CD4-positive, alpha-beta T cell treated with Interleukin-4 for 1 hour (primary cell): ENCODE data around the gene ADAD2.

ENCODE experiments used
- DNase-seq, 2 donors: peaks; one replicate each; pipeline ENCODE4 v3.0.0-alpha.2; 2020 to 2022

Gene ADAD2

GRCh38 chr16:84190731-84191388 lies at the start of gene ADAD2:
Gene ADAD2 (plus strand): TSS chr16:84191157. CDS start chr16:84191231, 74 bp downstream.
- DNase-seq, result no peak

- no peak for DNase-seq
Observed at GRCh38 chr16:84143081-84143480, 47.9 kb upstream of the ADAD2 start.

- no peak for DNase-seq
Observed at GRCh38 chr16:84143784-84144199, 47.2 kb upstream of the ADAD2 start.

- peak; percentile 34 to 37 for DNase-seq
Observed at GRCh38 chr16:84144209-84144858, 46.6 kb upstream of the ADAD2 start.

GRCh38 chr16:84144859-84145639 lies 45.9 kb upstream of the ADAD2 start, which contains the start of the genes DNAAF1 and HSDL1:
Gene DNAAF1 (plus strand): TSS chr16:84145308. CDS start chr16:84145441, 133 bp downstream.
Gene HSDL1 (minus strand): TSS chr16:84145177. CDS start chr16:84131321, 13,856 bp downstream.
- peak; percentile 92 to 93 for DNase-seq

- DNase-seq, result no peak
Observed at GRCh38 chr16:84150926-84151325, 40.0 kb upstream of the ADAD2 start.

GRCh38 chr16:84153660-84154214 lies 37.2 kb upstream of the ADAD2 start:
- DNase-seq, result no peak

GRCh38 chr16:84155226-84155625 lies 35.7 kb upstream of the ADAD2 start:
- no peak for DNase-seq

GRCh38 chr16:84155771-84156170 lies 35.2 kb upstream of the ADAD2 start:
- no peak for DNase-seq

- no peak for DNase-seq
Observed at GRCh38 chr16:84156342-84156784, 34.6 kb upstream of the ADAD2 start.

GRCh38 chr16:84159007-84159406 lies 31.9 kb upstream of the ADAD2 start:
- no peak for DNase-seq

- no peak for DNase-seq
Observed at GRCh38 chr16:84159800-84160199, 31.2 kb upstream of the ADAD2 start.

- DNase-seq, result no peak
Observed at GRCh38 chr16:84161037-84161436, 29.9 kb upstream of the ADAD2 start.

- DNase-seq, result no peak
Observed at GRCh38 chr16:84161801-84162200, 29.2 kb upstream of the ADAD2 start.

GRCh38 chr16:84165746-84166145 lies 25.2 kb upstream of the ADAD2 start:
- DNase-seq, result no peak

GRCh38 chr16:84166796-84167695 lies 23.9 kb upstream of the ADAD2 start:
- no peak for DNase-seq

GRCh38 chr16:84169765-84170310 lies 21.1 kb upstream of the ADAD2 start:
- no peak for DNase-seq

- no peak for DNase-seq
Observed at GRCh38 chr16:84174396-84174795, 16.6 kb upstream of the ADAD2 start.

- DNase-seq, result peak; percentile 13 to 63
Observed at GRCh38 chr16:84175350-84176081, 15.4 kb upstream of the ADAD2 start.

- DNase-seq, result no peak
Observed at GRCh38 chr16:84176192-84177053, 14.5 kb upstream of the ADAD2 start.
